ENCODE results near the gene MGAT4B. TPM values are rescaled to one million over a fixed set of nuclear protein-coding genes. Genes with fewer than 3 reads are reported as not detected.

The MGAT4B gene
- total RNA-seq, 1 experiment from 2014 or later = 59.5 TPM

DNA sequence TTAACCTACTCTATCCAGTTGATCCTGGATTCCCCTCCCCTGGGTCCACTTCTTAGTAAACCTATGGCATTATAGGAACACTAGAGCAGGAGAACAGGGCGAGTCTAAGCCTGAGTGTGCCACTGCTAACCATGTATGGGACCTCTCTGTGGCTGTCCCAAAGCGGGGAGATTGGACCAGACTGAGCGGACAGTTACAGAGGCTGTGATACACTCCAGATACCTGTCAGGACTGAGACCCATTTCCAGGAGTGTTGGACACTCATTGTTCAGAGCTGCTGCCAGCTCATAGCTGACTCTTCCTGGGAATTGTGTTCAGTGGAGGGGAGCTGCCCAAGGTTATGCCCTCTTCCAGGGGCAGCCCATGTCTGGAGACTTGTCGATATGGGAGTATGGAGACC lies 24.8 kb downstream of the MGAT4B start:
- TF ChIP-seq, protein P1, sequence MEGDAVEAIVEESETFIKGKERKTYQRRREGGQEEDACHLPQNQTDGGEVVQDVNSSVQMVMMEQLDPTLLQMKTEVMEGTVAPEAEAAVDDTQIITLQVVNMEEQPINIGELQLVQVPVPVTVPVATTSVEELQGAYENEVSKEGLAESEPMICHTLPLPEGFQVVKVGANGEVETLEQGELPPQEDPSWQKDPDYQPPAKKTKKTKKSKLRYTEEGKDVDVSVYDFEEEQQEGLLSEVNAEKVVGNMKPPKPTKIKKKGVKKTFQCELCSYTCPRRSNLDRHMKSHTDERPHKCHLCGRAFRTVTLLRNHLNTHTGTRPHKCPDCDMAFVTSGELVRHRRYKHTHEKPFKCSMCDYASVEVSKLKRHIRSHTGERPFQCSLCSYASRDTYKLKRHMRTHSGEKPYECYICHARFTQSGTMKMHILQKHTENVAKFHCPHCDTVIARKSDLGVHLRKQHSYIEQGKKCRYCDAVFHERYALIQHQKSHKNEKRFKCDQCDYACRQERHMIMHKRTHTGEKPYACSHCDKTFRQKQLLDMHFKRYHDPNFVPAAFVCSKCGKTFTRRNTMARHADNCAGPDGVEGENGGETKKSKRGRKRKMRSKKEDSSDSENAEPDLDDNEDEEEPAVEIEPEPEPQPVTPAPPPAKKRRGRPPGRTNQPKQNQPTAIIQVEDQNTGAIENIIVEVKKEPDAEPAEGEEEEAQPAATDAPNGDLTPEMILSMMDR (conservative IDR thresholded peaks at IDR 0.05; ENCODE audit: low read depth, low read length) = no peak
- no peak for TF ChIP-seq EZH2 (IDR thresholded peaks at IDR 0.05; ENCODE audit: borderline replicate concordance, low read depth, low read length, poor library complexity, severe bottlenecking)

DNA sequence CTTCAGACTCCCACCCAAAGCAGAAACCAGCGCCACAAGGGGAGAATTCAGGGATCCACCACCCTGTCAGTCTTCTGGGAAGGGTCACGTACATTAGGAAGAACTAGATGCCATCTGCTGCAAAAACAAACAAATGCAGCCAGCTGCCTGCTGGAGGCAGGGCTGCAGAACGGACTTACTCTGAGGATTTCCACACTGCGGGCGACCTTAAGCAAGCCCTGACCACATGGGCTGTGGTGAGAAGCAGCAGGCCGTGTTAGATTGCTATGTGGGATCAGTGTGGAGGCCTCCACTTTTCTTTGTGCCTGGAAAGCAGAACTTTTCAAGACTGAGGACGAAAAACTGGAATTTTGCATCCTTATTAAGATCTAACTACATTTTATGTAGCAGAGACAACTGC lies 26.3 kb downstream of the MGAT4B start:
- H3K27me3 ChIP-seq (replicated peaks; ENCODE audit: insufficient read depth, low read depth, low read length, poor library complexity) = no peaks in the 10 kb centered on the region
- CTCF ChIA-PET = no interaction called here
- no TSS peak for BruUV-seq (replicated peaks)
- TF ChIP-seq EZH2 (IDR thresholded peaks at IDR 0.05; ENCODE audit: borderline replicate concordance, low read depth, low read length, poor library complexity, severe bottlenecking) = no peak
- TF ChIP-seq, protein P1 (conservative IDR thresholded peaks at IDR 0.05; ENCODE audit: low read depth, low read length) = no peak
- no peaks in the 10 kb centered on the region for H3K9me3 ChIP-seq (ENCODE audit: low read depth, low read length, poor library complexity, severe bottlenecking)
- intact Hi-C loops (cut with micrococcal nuclease; ENCODE audit: unreplicated experiment) = no loop called here
- DNase-seq (ENCODE audit: low spot score) = no peak
- H3K4me1 ChIP-seq (ENCODE audit: insufficient read depth, low read length, poor library complexity, severe bottlenecking) = no peaks in the 10 kb centered on the region
- H3K4me3 ChIP-seq (ENCODE audit: low read depth, low read length, poor library complexity, severe bottlenecking) = no peak overlapping the region
- H3K36me3 ChIP-seq (ENCODE audit: insufficient read depth, low read length, poor library complexity, severe bottlenecking) = peaks cover 4% of the 10 kb centered on the region
- POLR2A ChIA-PET (ENCODE audit: low non-redundant PET) = no interaction called here
- H3K27ac ChIP-seq (ENCODE audit: low read depth, low read length, poor library complexity, severe bottlenecking) = no peak overlapping the region

More for the DNA sequence above, 24.8 kb downstream of the MGAT4B start:
- Histone ChIP-seq H3K36me3 (ENCODE audit: insufficient read depth, low read length, poor library complexity, severe bottlenecking) (peaks cover 4% of the 10 kb centered on the region), H3K9me3 (ENCODE audit: low read depth, low read length, poor library complexity, severe bottlenecking) (no peaks in the 10 kb centered on the region), H3K27ac (ENCODE audit: low read depth, low read length, poor library complexity, severe bottlenecking) (no peak overlapping the region), H3K27me3 (replicated peaks; ENCODE audit: insufficient read depth, low read depth, low read length, poor library complexity) (no peaks in the 10 kb centered on the region), H3K4me3 (ENCODE audit: low read depth, low read length, poor library complexity, severe bottlenecking) (no peak overlapping the region), H3K4me1 (ENCODE audit: insufficient read depth, low read length, poor library complexity, severe bottlenecking) (no peaks in the 10 kb centered on the region)
- no peak for DNase-seq (ENCODE audit: low spot score)
- intact Hi-C loops (cut with micrococcal nuclease; ENCODE audit: unreplicated experiment) = no loop called here
- CTCF ChIA-PET = no interaction called here
- POLR2A ChIA-PET (ENCODE audit: low non-redundant PET) = no interaction called here
- no TSS peak for BruUV-seq (replicated peaks)

DNA sequence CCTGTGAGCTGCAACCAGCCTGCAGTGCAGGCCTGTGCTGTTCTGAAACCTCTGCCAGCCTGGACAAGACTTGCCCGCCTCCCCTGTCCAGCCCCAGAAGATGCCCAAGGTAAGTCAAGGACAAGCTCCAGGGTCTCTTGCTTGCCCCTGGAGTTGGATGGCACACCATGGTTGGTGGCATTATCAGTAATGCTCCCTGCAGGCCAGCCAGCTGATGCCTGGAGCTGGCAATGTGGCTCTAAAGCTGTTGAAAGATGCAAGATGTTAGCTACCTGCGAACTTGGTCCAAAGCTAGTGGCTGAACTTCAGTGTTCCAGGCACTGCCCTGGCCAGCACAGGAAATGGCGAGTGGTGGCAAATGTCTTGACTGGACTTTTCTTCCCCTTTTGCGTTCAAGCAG lies 26.8 kb downstream of the MGAT4B start:
- Histone ChIP-seq H3K27ac (ENCODE audit: low read depth, low read length, poor library complexity, severe bottlenecking) (no peak overlapping the region), H3K27me3 (replicated peaks; ENCODE audit: insufficient read depth, low read depth, low read length, poor library complexity) (no peaks in the 10 kb centered on the region), H3K36me3 (ENCODE audit: insufficient read depth, low read length, poor library complexity, severe bottlenecking) (peaks cover 5% of the 10 kb centered on the region), H3K4me1 (ENCODE audit: insufficient read depth, low read length, poor library complexity, severe bottlenecking) (no peaks in the 10 kb centered on the region), H3K4me3 (ENCODE audit: low read depth, low read length, poor library complexity, severe bottlenecking) (no peak overlapping the region), H3K9me3 (ENCODE audit: low read depth, low read length, poor library complexity, severe bottlenecking) (no peaks in the 10 kb centered on the region)
- no TSS peak for BruUV-seq (replicated peaks)
- no peak for DNase-seq (ENCODE audit: low spot score)
- ChIA-PET POLR2A (ENCODE audit: low non-redundant PET) (no interaction called here), CTCF (no interaction called here)
- intact Hi-C loops (cut with micrococcal nuclease; ENCODE audit: unreplicated experiment) = no loop called here
- TF ChIP-seq EZH2 (IDR thresholded peaks at IDR 0.05; ENCODE audit: borderline replicate concordance, low read depth, low read length, poor library complexity, severe bottlenecking) = no peak

DNA sequence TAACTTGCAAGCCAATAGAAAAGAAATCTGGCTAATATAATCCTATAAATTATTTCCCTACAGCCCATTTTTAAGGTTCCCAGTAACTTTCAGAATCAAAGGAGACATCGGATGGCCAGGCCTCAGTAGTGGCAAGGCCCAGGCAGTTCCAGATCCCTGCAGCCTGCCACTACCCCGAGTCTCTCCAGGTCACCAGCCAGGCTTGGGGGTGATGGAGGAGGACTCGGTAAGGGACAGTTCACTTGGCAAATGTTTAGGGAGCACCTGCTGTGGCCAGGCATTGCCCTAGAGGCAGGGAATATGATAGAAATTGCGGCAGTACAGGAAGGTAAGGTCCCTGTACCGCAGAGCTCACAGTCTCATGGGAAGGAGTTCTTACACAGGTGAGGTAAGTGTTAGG lies 28.1 kb downstream of the MGAT4B start:
- intact Hi-C loops (cut with micrococcal nuclease; ENCODE audit: unreplicated experiment) = no loop called here
- Histone ChIP-seq H3K27me3 (replicated peaks; ENCODE audit: insufficient read depth, low read depth, low read length, poor library complexity) (no peaks in the 10 kb centered on the region), H3K4me3 (ENCODE audit: low read depth, low read length, poor library complexity, severe bottlenecking) (no peak overlapping the region), H3K4me1 (ENCODE audit: insufficient read depth, low read length, poor library complexity, severe bottlenecking) (no peaks in the 10 kb centered on the region), H3K27ac (ENCODE audit: low read depth, low read length, poor library complexity, severe bottlenecking) (no peak overlapping the region), H3K9me3 (ENCODE audit: low read depth, low read length, poor library complexity, severe bottlenecking) (no peaks in the 10 kb centered on the region), H3K36me3 (ENCODE audit: insufficient read depth, low read length, poor library complexity, severe bottlenecking) (peaks cover 16% of the 10 kb centered on the region)
- no peak for DNase-seq (ENCODE audit: low spot score)
- CTCF ChIA-PET = no interaction called here
- TF ChIP-seq, protein P1 (conservative IDR thresholded peaks at IDR 0.05; ENCODE audit: low read depth, low read length) = no peak
- no peak for TF ChIP-seq EZH2 (IDR thresholded peaks at IDR 0.05; ENCODE audit: borderline replicate concordance, low read depth, low read length, poor library complexity, severe bottlenecking)
- POLR2A ChIA-PET (ENCODE audit: low non-redundant PET) = no interaction called here
- no TSS peak for BruUV-seq (replicated peaks)
